H9 (cell line): Measurements from ENCODE around the gene TMEM131. TPM values are rescaled to one million over a fixed set of nuclear protein-coding genes. Genes with fewer than 3 reads are reported as not detected.

Source experiments
- DNase-seq: peaks from one replicate; pipeline ENCODE4 v3.0.0-alpha.2; 2017
- H2AFZ ChIP-seq: one replicate; pipeline ENCODE4 v1.6.1; 2013; ENCODE audit warnings: mild to moderate bottlenecking, low read length, control low read depth, moderate library complexity
- H2AK5ac ChIP-seq: 2 replicates; pipeline ENCODE4 v1.6.1; 2013; ENCODE audit warnings: low read length, control low read depth, mixed read lengths; ENCODE audit not compliant: insufficient read length
- H2BK120ac ChIP-seq: one replicate; pipeline ENCODE4 v1.6.1; 2013; ENCODE audit warnings: low read depth, mild to moderate bottlenecking, low read length, control low read depth, inconsistent platforms; ENCODE audit not compliant: poor library complexity, severe bottlenecking
- H2BK12ac ChIP-seq: 2 replicates; pipeline ENCODE4 v1.6.1; 2013; ENCODE audit warnings: low read length, control low read depth, mixed read lengths, low read depth; ENCODE audit not compliant: insufficient read length
- H2BK15ac ChIP-seq: 2 replicates; pipeline ENCODE4 v1.6.1; 2013; ENCODE audit warnings: low read depth, low read length, control low read depth
- H2BK20ac ChIP-seq: one replicate; pipeline ENCODE4 v1.6.1; 2013; ENCODE audit warnings: low read depth, mild to moderate bottlenecking, low read length, control low read depth, inconsistent platforms; ENCODE audit not compliant: poor library complexity, severe bottlenecking
- H2BK5ac ChIP-seq: 2 replicates; pipeline ENCODE4 v1.6.1; 2013; ENCODE audit warnings: low read length, control low read depth, mixed read lengths; ENCODE audit not compliant: insufficient read length
- H3K14ac ChIP-seq: 2 replicates; pipeline ENCODE4 v1.6.1; 2013; ENCODE audit warnings: low read length, control low read depth; ENCODE audit not compliant: insufficient read depth
- H3K18ac ChIP-seq: 2 replicates; pipeline ENCODE4 v1.6.1; 2013; ENCODE audit warnings: low read depth, mild to moderate bottlenecking, mixed read lengths, low read length, control low read depth; ENCODE audit not compliant: insufficient read length
- H3K23ac ChIP-seq: 2 replicates; pipeline ENCODE4 v1.6.1; 2013; ENCODE audit warnings: low read length, control low read depth, mixed read lengths, low read depth; ENCODE audit not compliant: insufficient read length
- H3K23me2 ChIP-seq: 2 replicates; pipeline ENCODE4 v1.6.1; 2013; ENCODE audit warnings: low read depth, mild to moderate bottlenecking, mixed read lengths, low read length, control low read depth; ENCODE audit not compliant: insufficient read length, poor library complexity, severe bottlenecking
- H3K27ac ChIP-seq: 2 replicates; pipeline ENCODE4 v1.5.1; 2013; ENCODE audit warnings: low read length, control low read depth, mixed read lengths, low read depth; ENCODE audit not compliant: insufficient read length
- H3K27me3 ChIP-seq: 2 replicates; pipeline ENCODE4 v1.6.1; 2013; ENCODE audit warnings: low read length, control low read depth, inconsistent platforms; ENCODE audit not compliant: insufficient read depth
- H3K4ac ChIP-seq: 2 replicates; pipeline ENCODE4 v1.6.1; 2013; ENCODE audit warnings: low read depth, mild to moderate bottlenecking, control low read depth, inconsistent platforms, low read length, moderate library complexity
- H3K4me1 ChIP-seq: 2 replicates; pipeline ENCODE4 v1.6.1; 2013; ENCODE audit warnings: low read length, control low read depth, inconsistent platforms; ENCODE audit not compliant: insufficient read depth
- H3K4me2 ChIP-seq: 2 replicates; pipeline ENCODE4 v1.6.1; 2013; ENCODE audit warnings: low read length, control low read depth, mixed read lengths; ENCODE audit not compliant: insufficient read length, insufficient read depth
- H3K56ac ChIP-seq: 2 replicates; pipeline ENCODE4 v1.6.1; 2013; ENCODE audit warnings: low read depth, mild to moderate bottlenecking, mixed read lengths, low read length, control low read depth; ENCODE audit not compliant: insufficient read length
- H3K79me1 ChIP-seq: 2 replicates; pipeline ENCODE4 v1.6.1; 2013; ENCODE audit warnings: low read depth, mild to moderate bottlenecking, moderate library complexity, low read length, control low read depth, inconsistent platforms; ENCODE audit not compliant: insufficient read depth, poor library complexity, severe bottlenecking
- H3K79me2 ChIP-seq: 2 replicates; pipeline ENCODE4 v1.6.1; 2013; ENCODE audit warnings: low read length, control low read depth, inconsistent platforms; ENCODE audit not compliant: insufficient read depth
- H3K9ac ChIP-seq: 2 replicates; pipeline ENCODE4 v1.6.1; 2013; ENCODE audit warnings: low read length, control low read depth, mixed read lengths; ENCODE audit not compliant: insufficient read length; ENCODE audit errors: extremely low read depth
- H3K9me3 ChIP-seq: one replicate; pipeline ENCODE4 v1.6.1; 2013; ENCODE audit warnings: low read depth, low read length, inconsistent platforms; ENCODE audit not compliant: control insufficient read depth
- H3T11ph ChIP-seq: one replicate; pipeline ENCODE4 v1.6.1; 2013; ENCODE audit warnings: mild to moderate bottlenecking, low read length, control low read depth, inconsistent platforms
- H4K20me1 ChIP-seq: one replicate; pipeline ENCODE4 v1.6.1; 2013; ENCODE audit not compliant: control insufficient read depth, insufficient read length, insufficient read depth
- H4K5ac ChIP-seq: 2 replicates; pipeline ENCODE4 v1.6.1; 2013; ENCODE audit warnings: low read depth, mild to moderate bottlenecking, mixed read lengths, low read length, control low read depth; ENCODE audit not compliant: insufficient read length
- H4K8ac ChIP-seq: replicated peaks from 2 replicates; pipeline ENCODE4 v1.6.1; 2013; ENCODE audit warnings: low read length, control low read depth, mixed read lengths, low read depth; ENCODE audit not compliant: insufficient read length
- H4K91ac ChIP-seq: 2 replicates; pipeline ENCODE4 v1.6.1; 2013; ENCODE audit warnings: low read depth, mild to moderate bottlenecking, moderate library complexity, mixed read lengths, low read length, control low read depth; ENCODE audit not compliant: insufficient read length
- H3K27ac Mint-ChIP-seq, 3 experiments: 2 replicates in 2 of 3; 3 replicates in 1 of 3; pipeline ENCODE4 v1.8.0; 2020 to 2021; ENCODE audit warnings: mixed read lengths in 3 of 3, mild to moderate bottlenecking in 1 of 3, moderate library complexity in 1 of 3
- H3K27me3 Mint-ChIP-seq: 2 replicates; pipeline ENCODE4 v1.8.0; 2021; ENCODE audit warnings: low read depth, mild to moderate bottlenecking, moderate library complexity, mixed read lengths
- H3K36me3 Mint-ChIP-seq, 3 experiments: 2 replicates in 2 of 3; 3 replicates in 1 of 3; pipeline ENCODE4 v1.8.0; 2020 to 2021; ENCODE audit warnings: low read depth in 3 of 3, mixed read lengths in 3 of 3; ENCODE audit not compliant: insufficient read depth in 1 of 3
- H3K4me1 Mint-ChIP-seq, 2 experiments: 2 replicates each; pipeline ENCODE4 v1.8.0; 2020; ENCODE audit warnings: mixed read lengths in 2 of 2
- H3K4me3 Mint-ChIP-seq, 2 experiments: 2 replicates in 1 of 2; 3 replicates in 1 of 2; pipeline ENCODE4 v1.8.0; 2020 to 2021; ENCODE audit warnings: mild to moderate bottlenecking in 2 of 2, mixed read lengths in 2 of 2, moderate library complexity in 1 of 2
- H3K9me3 Mint-ChIP-seq, 2 experiments: 2 replicates in 1 of 2; 3 replicates in 1 of 2; pipeline ENCODE4 v1.8.0; 2020; ENCODE audit warnings: mild to moderate bottlenecking in 2 of 2, mixed read lengths in 2 of 2, moderate library complexity in 1 of 2
- CTCF ChIP-seq: fragments of 200-600 bp; sonication (generic); conservative IDR thresholded peaks from 3 replicates; pipeline ENCODE4 v1.8.0; 2021; ENCODE audit warnings: antibody characterized with exemption, mild to moderate bottlenecking
- WGBS: extraction: QIAGEN DNeasy Blood & Tissue Kit; methylation state at CpG from one replicate; pipeline ENCODE4 v1.1.7; 2013; ENCODE audit warnings: missing lambda C conversion rate, low lambda C conversion rate, mixed read lengths; ENCODE audit not compliant: insufficient read length; ENCODE audit errors: extremely low coverage; 5-methylcytosine and 5-hydroxymethylcytosine counted together
- total RNA-seq: library from RNA; stranded (reverse); gene quantifications from 2 replicates; pipeline ENCODE4 v1.2.1, GENCODE V29; 2021

Gene TMEM131
- total RNA-seq, 1 experiment from 2014 or later, result 20.9 TPM

GRCh38 chr2:98014379-98014778 is 18.6 kb upstream of the TMEM131 start:
- Histone ChIP-seq H3K27me3 (no peaks in the 10 kb centered on the region), H3T11ph (no peak overlapping the region), H3K23ac (no peak overlapping the region), H4K20me1 (no peaks in the 10 kb centered on the region), H2BK5ac (no peak overlapping the region), H3K9me3 (no peaks in the 10 kb centered on the region), H3K14ac (no peak overlapping the region), H3K27ac (no peak overlapping the region), H4K8ac (no peak overlapping the region), H3K56ac (no peak overlapping the region), H3K23me2 (no peaks in the 10 kb centered on the region), H3K79me1 (no peaks in the 10 kb centered on the region), H3K9ac (no peak overlapping the region), H3K4me2 (no peak overlapping the region), H2BK120ac (no peak overlapping the region), H2BK15ac (no peak overlapping the region), H3K18ac (no peak overlapping the region), H3K4ac (no peak overlapping the region), H4K5ac (no peak overlapping the region), H2AFZ (no peak overlapping the region), H3K4me1 (no peaks in the 10 kb centered on the region), H3K79me2 (no peaks in the 10 kb centered on the region), H4K91ac (no peak overlapping the region), H2AK5ac (no peak overlapping the region), H2BK20ac (no peak overlapping the region), H2BK12ac (no peak overlapping the region)
- WGBS, result no CpG with 5 or more reads among the region's 2 CpGs
- Mint-ChIP-seq H3K4me3 (no peak overlapping the region), H3K9me3 (no peaks in the 10 kb centered on the region; a peak in 2 of 5 replicates), H3K4me1 (no peaks in the 10 kb centered on the region), H3K27me3 (no peaks in the 10 kb centered on the region), H3K27ac (no peak overlapping the region), H3K36me3 (no peaks in the 10 kb centered on the region)
- no peak for DNase-seq
- no peak for TF ChIP-seq CTCF
